Osteoblast (primary cell): ENCODE data around the gene TNNC1. TPM values are rescaled to one million over a fixed set of nuclear protein-coding genes. Genes with fewer than 3 reads are reported as not detected.

Experiments
- DNase-seq: peaks from one replicate; pipeline ENCODE4 v3.0.0; 2011; ENCODE audit warnings: low spot score, mixed read lengths; ENCODE audit not compliant: insufficient read length; ENCODE audit errors: missing footprints
- H2AFZ ChIP-seq: 2 replicates; pipeline ENCODE4 v1.6.0; 2011; ENCODE audit warnings: mild to moderate bottlenecking, low read length
- H3K27ac ChIP-seq: 2 replicates; pipeline ENCODE4 v1.5.1; 2011; ENCODE audit warnings: mild to moderate bottlenecking, low read depth, low read length, moderate library complexity
- H3K27me3 ChIP-seq: 2 replicates; pipeline ENCODE4 v1.6.0; 2012; ENCODE audit warnings: mild to moderate bottlenecking, control low read depth, inconsistent platforms, low read length, moderate library complexity; ENCODE audit not compliant: insufficient read depth
- H3K36me3 ChIP-seq: 2 replicates; pipeline ENCODE4 v1.5.1; 2011; ENCODE audit warnings: mild to moderate bottlenecking, low read length, control low read depth, moderate library complexity; ENCODE audit not compliant: insufficient read depth
- H3K4me1 ChIP-seq: 2 replicates; pipeline ENCODE4 v1.5.1; 2011; ENCODE audit warnings: mild to moderate bottlenecking, low read length, control low read depth, moderate library complexity; ENCODE audit not compliant: insufficient read depth
- H3K4me2 ChIP-seq: 2 replicates; pipeline ENCODE4 v1.6.0; 2011; ENCODE audit warnings: mild to moderate bottlenecking, low read length; ENCODE audit not compliant: insufficient read depth
- H3K4me3 ChIP-seq: fragments of 200-600 bp; sonication (generic); 3 replicates; pipeline ENCODE4 v1.5.1; 2012; ENCODE audit warnings: mild to moderate bottlenecking, low read length, inconsistent platforms; ENCODE audit not compliant: insufficient read depth
- H3K79me2 ChIP-seq: 2 replicates; pipeline ENCODE4 v1.6.0; 2012; ENCODE audit warnings: mild to moderate bottlenecking, low read length, control low read depth, inconsistent platforms; ENCODE audit not compliant: insufficient read depth
- H3K9me3 ChIP-seq: 2 replicates; pipeline ENCODE4 v1.5.1; 2011; ENCODE audit warnings: low read depth, low read length, control low read depth
- H4K20me1 ChIP-seq: 2 replicates; pipeline ENCODE4 v1.6.0; 2012; ENCODE audit warnings: mild to moderate bottlenecking, low read length, control low read depth; ENCODE audit not compliant: insufficient read depth
- CTCF ChIP-seq: IDR thresholded peaks from 2 replicates; pipeline ENCODE4 v1.5.1; 2011; ENCODE audit warnings: mild to moderate bottlenecking, low read depth, low read length, moderate library complexity; ENCODE audit errors: extremely low read depth
- total RNA-seq: library from RNA; depleted of rRNA; stranded (reverse); fragments of >200 nt; gene quantifications from 2 replicates; pipeline ENCODE4 v1.2.3, GENCODE V29; 2012

TNNC1 gene
- 0.29 and 0.36 TPM in 2 replicates for total RNA-seq

GRCh38 chr3:52453496-52454249, at the start of gene TNNC1:
Gene TNNC1, minus strand, starts transcription at chr3:52454041. Its CDS starts 26 bp downstream, at chr3:52454015.
- Histone ChIP-seq H3K79me2 (peaks cover 36% of the 10 kb centered on the region), H3K27ac (peak within 1 kb of the TSS; percentile 73), H3K4me1 (peaks cover 19% of the 10 kb centered on the region), H3K9me3 (no peaks in the 10 kb centered on the region), H3K36me3 (peaks cover 14% of the 10 kb centered on the region), H3K27me3 (no peaks in the 10 kb centered on the region), H4K20me1 (peaks cover 23% of the 10 kb centered on the region), H3K4me3 (peak within 1 kb of the TSS; percentile 92), H3K4me2 (peak within 1 kb of the TSS; percentile 92), H2AFZ (peak within 1 kb of the TSS; percentile 87)
- DNase-seq: peak; percentile 76
- TF ChIP-seq CTCF: no peak

GRCh38 chr3:52502808-52503350, 49.0 kb upstream of the TNNC1 start:
- Histone ChIP-seq H3K4me2 (no peak overlapping the region), H3K9me3 (no peaks in the 10 kb centered on the region), H3K4me1 (peaks cover 18% of the 10 kb centered on the region), H3K27ac (no peak overlapping the region), H3K36me3 (no peaks in the 10 kb centered on the region), H2AFZ (no peak overlapping the region), H3K4me3 (no peak overlapping the region), H3K27me3 (no peaks in the 10 kb centered on the region), H3K79me2 (no peaks in the 10 kb centered on the region), H4K20me1 (no peaks in the 10 kb centered on the region)
- DNase-seq: no peak
- TF ChIP-seq CTCF: no peak

GRCh38 chr3:52502001-52502400, 48.2 kb upstream of the TNNC1 start:
- Histone ChIP-seq H4K20me1 (no peaks in the 10 kb centered on the region), H3K4me1 (peaks cover 18% of the 10 kb centered on the region), H3K36me3 (no peaks in the 10 kb centered on the region), H2AFZ (no peak overlapping the region), H3K9me3 (no peaks in the 10 kb centered on the region), H3K4me3 (no peak overlapping the region), H3K27ac (no peak overlapping the region), H3K79me2 (no peaks in the 10 kb centered on the region), H3K27me3 (no peaks in the 10 kb centered on the region), H3K4me2 (no peak overlapping the region)
- TF ChIP-seq CTCF: no peak
- DNase-seq: no peak

- H3K27me3 ChIP-seq: no peaks in the 10 kb centered on the region
- H3K36me3 ChIP-seq: no peaks in the 10 kb centered on the region
- no peak for TF ChIP-seq CTCF
Observed at GRCh38 chr3:52501046-52501445, 47.2 kb upstream of the TNNC1 start.

More at GRCh38 chr3:52501046-52501445, 47.2 kb upstream of the TNNC1 start:
- Histone ChIP-seq H4K20me1 (no peaks in the 10 kb centered on the region), H3K9me3 (no peaks in the 10 kb centered on the region), H3K79me2 (no peaks in the 10 kb centered on the region), H3K4me2 (no peak overlapping the region), H3K27ac (no peak overlapping the region), H2AFZ (no peak overlapping the region), H3K4me3 (no peak overlapping the region), H3K4me1 (peaks cover 21% of the 10 kb centered on the region)
- DNase-seq: no peak
